ENCODE measurements around the gene ZNF66.
"Not testable (repeated sequence)": the region's sequence is repeated elsewhere in the genome, so short reads cannot be mapped to it uniquely, and the experiment has no call there.

ZNF66 gene

DNA sequence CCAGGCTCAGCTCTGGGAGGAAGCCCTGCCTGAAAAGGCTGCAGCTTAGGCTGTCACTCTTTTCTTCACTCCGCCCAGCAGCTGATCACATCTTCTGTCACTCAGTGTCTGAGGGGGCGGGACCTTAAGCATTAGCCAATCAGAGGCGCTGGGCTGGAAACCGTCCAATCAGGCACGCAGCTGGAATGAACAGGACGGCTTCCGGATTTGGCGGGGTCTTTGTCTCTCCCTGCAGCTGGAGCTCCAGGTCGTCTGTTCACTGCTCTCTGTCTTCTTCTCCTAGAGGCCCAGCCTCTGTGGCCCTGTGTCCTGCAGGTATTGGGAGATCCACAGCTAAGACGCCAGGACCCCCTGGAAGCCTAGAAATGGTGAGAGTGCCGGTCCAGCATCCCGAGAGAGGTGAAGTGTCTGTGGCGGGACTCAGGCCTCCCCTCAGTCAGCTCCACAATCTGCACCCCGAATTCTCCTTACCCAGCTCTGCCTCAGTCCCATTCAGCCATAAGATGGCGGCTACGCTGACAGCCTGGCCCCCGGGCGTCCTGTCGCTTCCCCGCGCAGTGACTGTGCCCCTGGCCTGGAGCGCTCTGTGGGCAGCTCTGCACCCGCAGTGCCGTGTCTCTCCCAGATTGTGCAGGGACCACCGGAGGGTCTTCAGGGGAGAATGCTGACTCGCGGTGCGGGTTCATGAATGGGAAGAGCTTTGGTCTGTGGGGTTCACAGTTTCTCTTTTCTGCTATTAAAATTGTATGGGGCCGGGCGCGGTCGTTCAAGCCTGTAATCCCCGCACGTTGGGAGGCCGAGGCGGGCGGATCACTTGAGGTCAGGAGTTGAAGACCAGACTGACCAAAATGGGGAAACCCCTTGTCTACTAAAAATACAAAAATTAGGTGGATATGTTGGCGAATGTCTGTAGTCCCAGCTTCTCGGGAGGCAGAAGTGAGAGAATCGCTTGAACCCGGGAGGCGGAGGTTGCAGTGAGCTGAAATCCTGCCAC is at the start of gene ZNF66:
TSS of gene ZNF66 (plus strand) at position 222 of the 994 bp plus-strand sequence. CDS start at position 366, 144 bp downstream.
- Histone ChIP-seq H2AFZ (ENCODE audit: low read length) (no peak within 1 kb of the TSS), H3K4me3 (ENCODE audit: low read depth, low read length, poor library complexity, severe bottlenecking) (peak within 1 kb of the TSS; percentile 98), H3F3A (ENCODE audit: insufficient read depth, low read length) (no peaks in the 10 kb centered on the region), H3K36me3 (ENCODE audit: insufficient read depth, low read length) (peaks cover 29% of the 10 kb centered on the region), H3K79me2 (ENCODE audit: insufficient read depth, low read length) (peaks cover 10% of the 10 kb centered on the region; the same call in 1 of the 2 replicates), H3K27me3 (ENCODE audit: insufficient read depth, low read length) (no peaks in the 10 kb centered on the region), H3K9me3 (ENCODE audit: low read length) (0 out of 2 replicates have a peak, but pooled peaks cover 4% of the 10 kb centered on the region), H3K4me2 (ENCODE audit: low read length) (peak within 1 kb of the TSS; percentile 83), H3K27ac (ENCODE audit: low read depth, low read length, poor library complexity, severe bottlenecking) (peak within 1 kb of the TSS; percentile 45), H3K9me2 (ENCODE audit: low read depth, low read length) (no peaks in the 10 kb centered on the region), H4K20me1 (ENCODE audit: insufficient read depth, low read length) (no peaks in the 10 kb centered on the region), H3K4me1 (ENCODE audit: insufficient read depth, low read length, severe bottlenecking) (peaks cover 5% of the 10 kb centered on the region), H3K9ac (ENCODE audit: low read length) (peak within 1 kb of the TSS; percentile 83)
- no peak for TF ChIP-seq EZH2 (IDR thresholded peaks at IDR 0.05; ENCODE audit: borderline replicate concordance, low read length)
- TF ChIP-seq, protein P1, sequence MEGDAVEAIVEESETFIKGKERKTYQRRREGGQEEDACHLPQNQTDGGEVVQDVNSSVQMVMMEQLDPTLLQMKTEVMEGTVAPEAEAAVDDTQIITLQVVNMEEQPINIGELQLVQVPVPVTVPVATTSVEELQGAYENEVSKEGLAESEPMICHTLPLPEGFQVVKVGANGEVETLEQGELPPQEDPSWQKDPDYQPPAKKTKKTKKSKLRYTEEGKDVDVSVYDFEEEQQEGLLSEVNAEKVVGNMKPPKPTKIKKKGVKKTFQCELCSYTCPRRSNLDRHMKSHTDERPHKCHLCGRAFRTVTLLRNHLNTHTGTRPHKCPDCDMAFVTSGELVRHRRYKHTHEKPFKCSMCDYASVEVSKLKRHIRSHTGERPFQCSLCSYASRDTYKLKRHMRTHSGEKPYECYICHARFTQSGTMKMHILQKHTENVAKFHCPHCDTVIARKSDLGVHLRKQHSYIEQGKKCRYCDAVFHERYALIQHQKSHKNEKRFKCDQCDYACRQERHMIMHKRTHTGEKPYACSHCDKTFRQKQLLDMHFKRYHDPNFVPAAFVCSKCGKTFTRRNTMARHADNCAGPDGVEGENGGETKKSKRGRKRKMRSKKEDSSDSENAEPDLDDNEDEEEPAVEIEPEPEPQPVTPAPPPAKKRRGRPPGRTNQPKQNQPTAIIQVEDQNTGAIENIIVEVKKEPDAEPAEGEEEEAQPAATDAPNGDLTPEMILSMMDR (IDR thresholded peaks at IDR 0.05; ENCODE audit: low read length), result no peak

DNA sequence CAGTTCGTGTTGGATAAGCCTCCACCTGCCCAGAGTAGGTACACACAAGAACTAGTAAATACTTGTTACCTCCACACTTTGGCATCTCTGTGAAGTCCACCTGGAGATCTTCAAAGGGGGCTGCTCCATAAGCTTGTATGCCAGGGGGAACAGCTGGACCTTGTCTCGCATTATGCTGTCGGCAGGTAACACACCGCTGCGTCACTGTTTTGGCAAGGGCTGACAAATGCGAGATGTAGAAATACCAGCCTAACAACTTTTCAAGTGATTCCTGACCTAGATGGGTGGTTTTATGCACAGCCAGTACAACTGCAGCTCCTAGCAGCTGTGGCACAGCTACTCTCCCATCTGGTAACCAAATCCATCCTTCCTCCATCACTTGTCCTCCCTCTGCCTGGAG is 25.9 kb upstream of the ZNF66 start:
- not testable (repeated sequence) for H2AFZ ChIP-seq (ENCODE audit: low read length); H3K4me3 ChIP-seq (ENCODE audit: low read depth, low read length, poor library complexity, severe bottlenecking); H3K27ac ChIP-seq (ENCODE audit: low read depth, low read length, poor library complexity, severe bottlenecking); H3K27me3 ChIP-seq (ENCODE audit: insufficient read depth, low read length); H3K4me2 ChIP-seq (ENCODE audit: low read length); H3K9ac ChIP-seq (ENCODE audit: low read length); H3F3A ChIP-seq (ENCODE audit: insufficient read depth, low read length); H3K4me1 ChIP-seq (ENCODE audit: insufficient read depth, low read length, severe bottlenecking); H3K79me2 ChIP-seq (ENCODE audit: insufficient read depth, low read length); H4K20me1 ChIP-seq (ENCODE audit: insufficient read depth, low read length); H3K36me3 ChIP-seq (ENCODE audit: insufficient read depth, low read length); H3K9me3 ChIP-seq (ENCODE audit: low read length); H3K9me2 ChIP-seq (ENCODE audit: low read depth, low read length)

DNA sequence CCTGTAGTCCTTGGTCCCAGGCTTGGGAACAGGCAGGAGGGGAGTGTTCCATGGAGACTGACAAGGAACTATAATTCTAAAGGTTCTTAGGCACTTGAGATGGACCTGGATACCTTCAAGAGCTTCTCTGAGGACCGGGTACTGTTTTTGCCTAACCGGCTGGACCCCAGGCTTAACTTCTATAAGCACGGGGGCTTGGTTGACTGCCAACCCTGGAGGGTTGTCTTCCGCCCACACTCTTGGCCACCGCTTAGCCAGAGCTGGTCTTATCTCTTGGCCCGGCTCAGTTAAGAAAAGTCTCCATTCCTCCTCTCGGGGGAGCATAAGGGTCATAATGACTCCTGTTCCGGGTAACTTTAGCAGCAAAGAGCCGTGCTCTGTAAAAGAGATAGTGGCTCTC is 23.8 kb upstream of the ZNF66 start:
- not testable (repeated sequence) for H3K27me3 ChIP-seq (ENCODE audit: insufficient read depth, low read length); H3K36me3 ChIP-seq (ENCODE audit: insufficient read depth, low read length); H3K9me3 ChIP-seq (ENCODE audit: low read length); H3F3A ChIP-seq (ENCODE audit: insufficient read depth, low read length); H3K27ac ChIP-seq (ENCODE audit: low read depth, low read length, poor library complexity, severe bottlenecking); H3K9me2 ChIP-seq (ENCODE audit: low read depth, low read length); H3K4me1 ChIP-seq (ENCODE audit: insufficient read depth, low read length, severe bottlenecking); H2AFZ ChIP-seq (ENCODE audit: low read length); H3K4me2 ChIP-seq (ENCODE audit: low read length); H3K9ac ChIP-seq (ENCODE audit: low read length); H3K4me3 ChIP-seq (ENCODE audit: low read depth, low read length, poor library complexity, severe bottlenecking); H3K79me2 ChIP-seq (ENCODE audit: insufficient read depth, low read length); H4K20me1 ChIP-seq (ENCODE audit: insufficient read depth, low read length)

DNA sequence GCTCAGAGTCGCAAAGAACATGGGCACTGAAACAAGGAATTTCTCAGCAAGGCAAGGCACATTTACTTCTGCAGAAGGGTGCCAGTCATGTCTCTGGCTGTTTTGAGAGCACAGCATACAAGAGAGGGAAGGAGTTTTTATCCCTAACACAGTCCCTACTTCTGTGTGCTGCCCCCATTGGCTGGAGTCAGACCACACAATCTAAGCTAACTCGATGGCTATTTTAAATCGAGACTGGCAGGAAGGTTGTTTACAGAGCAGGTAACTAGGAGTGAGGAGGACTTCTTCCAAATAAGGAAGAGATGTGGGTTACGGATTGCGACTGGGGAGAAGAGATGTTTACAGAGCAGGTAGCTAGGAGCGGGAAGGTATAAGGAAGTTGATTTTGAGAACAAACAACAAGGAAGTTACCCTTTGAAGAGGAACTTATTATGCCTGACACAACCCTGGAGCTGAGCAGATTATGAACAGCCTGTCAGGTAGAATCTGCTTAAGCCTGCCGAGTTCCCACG is 6.8 kb upstream of the ZNF66 start:
- H3K9me2 ChIP-seq (ENCODE audit: low read depth, low read length); H3K27ac ChIP-seq (ENCODE audit: low read depth, low read length, poor library complexity, severe bottlenecking); H2AFZ ChIP-seq (ENCODE audit: low read length); H3K36me3 ChIP-seq (ENCODE audit: insufficient read depth, low read length); H3F3A ChIP-seq (ENCODE audit: insufficient read depth, low read length); H3K27me3 ChIP-seq (ENCODE audit: insufficient read depth, low read length); H3K79me2 ChIP-seq (ENCODE audit: insufficient read depth, low read length); H3K9ac ChIP-seq (ENCODE audit: low read length); H3K4me3 ChIP-seq (ENCODE audit: low read depth, low read length, poor library complexity, severe bottlenecking); H3K4me1 ChIP-seq (ENCODE audit: insufficient read depth, low read length, severe bottlenecking); H3K9me3 ChIP-seq (ENCODE audit: low read length); H4K20me1 ChIP-seq (ENCODE audit: insufficient read depth, low read length); H3K4me2 ChIP-seq (ENCODE audit: low read length): not testable (repeated sequence)

Data from OCI-LY1 (cell line).